Progenitor cell of endocrine pancreas (in vitro differentiated cells): Measurements from ENCODE around the gene IRAG1. TPM values are rescaled to one million over a fixed set of nuclear protein-coding genes. Genes with fewer than 3 reads are reported as not detected.

ENCODE experiments used
- DNase-seq: peaks from one replicate; pipeline ENCODE4 v3.0.0; 2021; ENCODE audit warnings: low spot score; ENCODE audit not compliant: unreplicated experiment
- H3K27ac Mint-ChIP-seq: 2 replicates; pipeline ENCODE4 v1.8.0; 2021; ENCODE audit warnings: mild to moderate bottlenecking, moderate library complexity, mixed read lengths
- H3K27me3 Mint-ChIP-seq: 2 replicates; pipeline ENCODE4 v1.8.0; 2021; ENCODE audit warnings: mixed read lengths
- H3K36me3 Mint-ChIP-seq: 2 replicates; pipeline ENCODE4 v1.8.0; 2022; ENCODE audit warnings: mixed read lengths; ENCODE audit not compliant: insufficient read depth
- H3K4me1 Mint-ChIP-seq: 2 replicates; pipeline ENCODE4 v1.8.0; 2021; ENCODE audit warnings: low read depth, mixed read lengths
- H3K4me3 Mint-ChIP-seq: 2 replicates; pipeline ENCODE4 v1.8.0; 2021; ENCODE audit warnings: low read depth, mild to moderate bottlenecking, moderate library complexity, mixed read lengths
- H3K9me3 Mint-ChIP-seq: 2 replicates; pipeline ENCODE4 v1.8.0; 2021; ENCODE audit warnings: low read depth, mixed read lengths
- CTCF ChIP-seq: fragments of 200-600 bp; sonication (generic); IDR thresholded peaks from one replicate; pipeline ENCODE4 v1.5.0; 2021; ENCODE audit warnings: antibody characterized with exemption, mild to moderate bottlenecking; ENCODE audit not compliant: unreplicated experiment
- total RNA-seq: library from RNA; stranded (reverse); gene quantifications from 2 replicates; pipeline ENCODE4 v1.2.1, GENCODE V29; 2021

The IRAG1 gene
- total RNA-seq, 1 donor from 2014 or later, result 6.3 TPM

- no peak for DNase-seq
- no peak overlapping the region for H3K4me3 Mint-ChIP-seq
- H3K36me3 Mint-ChIP-seq, result no peaks in the 10 kb centered on the region
- H3K27me3 Mint-ChIP-seq, result no peaks in the 10 kb centered on the region
- TF ChIP-seq CTCF, result no peak
- no peaks in the 10 kb centered on the region for H3K9me3 Mint-ChIP-seq
- H3K27ac Mint-ChIP-seq, result no peak overlapping the region
- H3K4me1 Mint-ChIP-seq, result peaks cover 1% of the 10 kb centered on the region
Observed at GRCh38 chr11:10725114-10725906, 31.8 kb upstream of the IRAG1 start.

GRCh38 chr11:10722307-10722706 is 28.8 kb upstream of the IRAG1 start:
- Mint-ChIP-seq H3K9me3 (no peaks in the 10 kb centered on the region), H3K4me1 (no peaks in the 10 kb centered on the region), H3K27ac (no peak overlapping the region), H3K36me3 (no peaks in the 10 kb centered on the region), H3K4me3 (no peak overlapping the region), H3K27me3 (no peaks in the 10 kb centered on the region)
- no peak for TF ChIP-seq CTCF
- DNase-seq, result no peak

- TF ChIP-seq CTCF, result no peak
- Mint-ChIP-seq H3K36me3 (no peaks in the 10 kb centered on the region), H3K27ac (no peak overlapping the region)
Observed at GRCh38 chr11:10720881-10721376, 27.4 kb upstream of the IRAG1 start.

GRCh38 chr11:10719616-10720015 is 26.1 kb upstream of the IRAG1 start:
- Mint-ChIP-seq H3K9me3 (no peaks in the 10 kb centered on the region), H3K27me3 (no peaks in the 10 kb centered on the region), H3K4me3 (no peak overlapping the region), H3K36me3 (no peaks in the 10 kb centered on the region), H3K27ac (no peak overlapping the region), H3K4me1 (no peaks in the 10 kb centered on the region)
- no peak for DNase-seq
- no peak for TF ChIP-seq CTCF

More at GRCh38 chr11:10720881-10721376, 27.4 kb upstream of the IRAG1 start:
- Mint-ChIP-seq H3K4me3 (no peak overlapping the region), H3K4me1 (no peaks in the 10 kb centered on the region), H3K27me3 (no peaks in the 10 kb centered on the region), H3K9me3 (no peaks in the 10 kb centered on the region)
- no peak for DNase-seq

GRCh38 chr11:10716543-10717259 is 23.1 kb upstream of the IRAG1 start:
- no peak for DNase-seq
- no peaks in the 10 kb centered on the region for H3K4me1 Mint-ChIP-seq
- no peak overlapping the region for H3K4me3 Mint-ChIP-seq
- H3K9me3 Mint-ChIP-seq, result no peaks in the 10 kb centered on the region
- H3K36me3 Mint-ChIP-seq, result no peaks in the 10 kb centered on the region
- TF ChIP-seq CTCF, result no peak
- H3K27me3 Mint-ChIP-seq, result no peaks in the 10 kb centered on the region
- H3K27ac Mint-ChIP-seq, result no peak overlapping the region
